K562 (cell line): ENCODE measurements around the gene EIF4E3. TPM values are rescaled to one million over a fixed set of nuclear protein-coding genes. Genes with fewer than 3 reads are reported as not detected.

ENCODE experiments used
- ATAC-seq: fragments of 200-7000 bp; cut with Tn5 transposase; 3 replicates; pipeline ENCODE4 v1.9.1; 2020; ENCODE audit warnings: moderate library complexity
- BruUV-seq: library from RNA; stranded (reverse); fragments of 400-500 nt; replicated peaks from 2 replicates; lab custom pipeline; 2021; lab: Mats Ljungman, UMichigan
- CTCF ChIA-PET: fragments of 300-600 bp; formaldehyde crosslinking; extraction: SDS; loops from one replicate; lab custom pipeline; 2021; ENCODE audit warnings: low intra/inter-chr PET ratio; lab: Yijun Ruan, JAX
- POLR2A ChIA-PET: fragments of 300-600, 350-650 bp; sonication (Branson Sonifier 250); formaldehyde crosslinking; extraction: SDS; loops from one replicate; lab custom pipeline; 2021; ENCODE audit warnings: antibody characterized with exemption, inconsistent platforms; lab: Yijun Ruan, JAX
- DNase-seq, 4 experiments: peaks; one replicate each; pipeline versions ENCODE4 v3.0.0 to v3.0.0-alpha.2; 2011 to 2018; ENCODE audit warnings: low spot score in 3 of 4, mixed read lengths in 3 of 4; ENCODE audit errors: extremely low read depth in 1 of 4
- FAIRE-seq: peaks from 2 replicates; lab custom pipeline; 2011; peaks lifted over from hg19 to GRCh38; lab: Jason Lieb, UNC
- H2AFZ ChIP-seq: 2 replicates; pipeline ENCODE4 v1.6.0; 2011; ENCODE audit warnings: low read depth, low read length, control low read depth, inconsistent platforms
- H3K27ac ChIP-seq: fragments of 200-600 bp; 3 replicates; pipeline ENCODE4 v1.8.0; 2011; ENCODE audit warnings: low read depth, mild to moderate bottlenecking, control low read depth, inconsistent platforms, low read length, moderate library complexity, mixed read lengths; ENCODE audit errors: extremely low read depth
- H3K27me3 ChIP-seq, 2 experiments: fragments of 300-600 bp in 1 of 2; 2 replicates in 1 of 2; 3 replicates in 1 of 2; pipeline versions ENCODE4 v1.6.0 to v1.8.0; 2011; ENCODE audit warnings: inconsistent platforms in 2 of 2, low read length in 2 of 2, mild to moderate bottlenecking in 1 of 2, mixed read lengths in 1 of 2, moderate library complexity in 1 of 2; ENCODE audit not compliant: control insufficient read depth in 2 of 2, insufficient read depth in 2 of 2
- H3K36me3 ChIP-seq: fragments of 300-600 bp; 3 replicates; pipeline ENCODE4 v1.8.0; 2011; ENCODE audit warnings: mild to moderate bottlenecking, low read length, inconsistent platforms; ENCODE audit not compliant: control insufficient read depth, insufficient read depth
- H3K4me1 ChIP-seq, 2 experiments: fragments of 200-600 bp in 1 of 2; replicated peaks in 1 of 2; 2 replicates in 1 of 2; 3 replicates in 1 of 2; pipeline versions ENCODE4 v1.5.1 to v1.8.0; 2011; ENCODE audit warnings: inconsistent platforms in 2 of 2, low read length in 2 of 2, mild to moderate bottlenecking in 1 of 2, mixed read lengths in 1 of 2, moderate library complexity in 1 of 2; ENCODE audit not compliant: control insufficient read depth in 2 of 2, insufficient read depth in 2 of 2
- H3K4me2 ChIP-seq: 2 replicates; pipeline ENCODE4 v1.6.1; 2011; ENCODE audit warnings: low read length, control low read depth, inconsistent platforms, mixed read lengths; ENCODE audit not compliant: insufficient read depth
- H3K4me3 ChIP-seq: fragments of 200-600 bp; sonication (generic), shearing (Covaris generic); 2 replicates; pipeline ENCODE4 v1.5.1; 2016; ENCODE audit warnings: control low read depth, inconsistent platforms
- H3K79me2 ChIP-seq: fragments of 200-600 bp; 3 replicates; pipeline ENCODE4 v1.8.0; 2011; ENCODE audit warnings: low read length, inconsistent platforms; ENCODE audit not compliant: control insufficient read depth, insufficient read depth
- H3K9ac ChIP-seq, 2 experiments: 2 replicates each; pipeline versions ENCODE4 v1.6.0 to v1.6.1; 2011; ENCODE audit warnings: low read depth in 2 of 2, low read length in 2 of 2, control low read depth in 1 of 2, inconsistent platforms in 1 of 2, mild to moderate bottlenecking in 1 of 2, mixed read lengths in 1 of 2; ENCODE audit not compliant: insufficient read depth in 1 of 2
- H3K9me1 ChIP-seq: one replicate; pipeline ENCODE4 v1.6.0; 2011; ENCODE audit warnings: inconsistent platforms, mild to moderate bottlenecking, low read length, moderate library complexity; ENCODE audit not compliant: control insufficient read depth, insufficient read depth
- H3K9me3 ChIP-seq: replicated peaks from 2 replicates; pipeline ENCODE4 v1.5.1; 2011; ENCODE audit warnings: low read depth, low read length, inconsistent platforms; ENCODE audit not compliant: control insufficient read depth, insufficient read depth
- H4K20me1 ChIP-seq: replicated peaks from 2 replicates; pipeline ENCODE4 v1.6.1; 2011; ENCODE audit warnings: low read length, inconsistent platforms, mixed read lengths; ENCODE audit not compliant: control insufficient read depth, insufficient read depth
- ATF1 ChIP-seq, 2 experiments: fragments of 450-650 bp in 1 of 2; IDR thresholded peaks; 2 replicates each; pipeline ENCODE4 v1.6.1; 2016; ENCODE audit warnings: missing compliant biosample characterization in 1 of 2, missing genetic modification characterization in 1 of 2
- FOXP1 ChIP-seq: sonication (generic); formaldehyde crosslinking; IDR thresholded peaks from 2 replicates; pipeline ENCODE4 v1.8.0; 2022; ENCODE audit warnings: mild to moderate bottlenecking, missing genetic modification reagents
- FUS ChIP-seq: fragments of 200-400 bp; formaldehyde crosslinking; optimal IDR thresholded peaks from 2 replicates; pipeline ENCODE3; 2017; ENCODE audit warnings: low read depth, low read length
- GTF2E2 ChIP-seq: fragments of 200-800 bp; sonication (Bioruptor generic); IDR thresholded peaks from 2 replicates; pipeline ENCODE4 v1.6.1; 2016; ENCODE audit warnings: missing genetic modification characterization, missing compliant biosample characterization
- GTF2F1 ChIP-seq: IDR thresholded peaks from 2 replicates; pipeline ENCODE4 v1.6.1; 2011; ENCODE audit warnings: low read depth, low read length, improper control_type of control experiment
- ILF3 ChIP-seq: fragments of 450-650 bp; IDR thresholded peaks from 2 replicates; pipeline ENCODE4 v1.6.1; 2018; ENCODE audit warnings: antibody characterized with exemption, mild to moderate bottlenecking, moderate library complexity, borderline replicate concordance
- MAFF ChIP-seq: IDR thresholded peaks from 2 replicates; pipeline ENCODE4 v1.6.1; 2012; ENCODE audit warnings: low read length, improper control_type of control experiment
- NFE2L1 ChIP-seq: fragments of 450-650 bp; IDR thresholded peaks from 2 replicates; pipeline ENCODE4 v1.6.1; 2016; ENCODE audit warnings: missing genetic modification characterization, low read depth, mild to moderate bottlenecking, missing compliant biosample characterization, moderate library complexity, borderline replicate concordance
- NFRKB ChIP-seq: fragments of 450-650 bp; IDR thresholded peaks from 2 replicates; pipeline ENCODE4 v1.6.1; 2016; ENCODE audit warnings: low read depth
- POLR2AphosphoS5 ChIP-seq: IDR thresholded peaks from 2 replicates; pipeline ENCODE4 v1.6.1; 2011; ENCODE audit warnings: mild to moderate bottlenecking, low read depth, low read length, moderate library complexity; ENCODE audit not compliant: control insufficient read depth, insufficient read depth
- POLR3A ChIP-seq: IDR thresholded peaks from 2 replicates; pipeline ENCODE4 v1.6.1; 2011; ENCODE audit warnings: borderline replicate concordance, mild to moderate bottlenecking, moderate library complexity; ENCODE audit not compliant: insufficient read length, insufficient read depth; ENCODE audit errors: extremely low read depth
- PRPF4 ChIP-seq: fragments of 200-400 bp; formaldehyde crosslinking; IDR thresholded peaks from one replicate; pipeline ENCODE4 v1.6.1; 2017; ENCODE audit warnings: low read length, low read depth, mild to moderate bottlenecking; ENCODE audit not compliant: insufficient read depth, poor library complexity, severe bottlenecking
- RNF2 ChIP-seq: sonication (generic); IDR thresholded peaks from 2 replicates; pipeline ENCODE4 v1.6.1; 2016
- SIX5 ChIP-seq, 2 experiments: IDR thresholded peaks; 2 replicates each; pipeline ENCODE4 v1.6.1; 2011; ENCODE audit warnings: low read length in 2 of 2, borderline replicate concordance in 1 of 2, low read depth in 1 of 2, mild to moderate bottlenecking in 1 of 2, moderate library complexity in 1 of 2; ENCODE audit not compliant: insufficient read depth in 1 of 2
- SP2 ChIP-seq: IDR thresholded peaks from 2 replicates; pipeline ENCODE4 v1.6.1; 2011; ENCODE audit warnings: mild to moderate bottlenecking, low read depth, low read length, moderate library complexity; ENCODE audit not compliant: poor library complexity, severe bottlenecking; ENCODE audit errors: extremely low read depth
- ZEB2 ChIP-seq: fragments of 450-650 bp; IDR thresholded peaks from 2 replicates; pipeline ENCODE4 v1.6.1; 2016
- ZNF274 ChIP-seq: IDR thresholded peaks from 2 replicates; pipeline ENCODE4 v1.6.1; 2011; ENCODE audit warnings: low read depth, mild to moderate bottlenecking, low read length, moderate library complexity, borderline replicate concordance
- ZNF445 ChIP-seq: fragments of 250-450 bp; sonication (Bioruptor Pico); IDR thresholded peaks from 2 replicates; pipeline ENCODE4 v1.4.0; 2020; ENCODE audit warnings: low read depth, mild to moderate bottlenecking, moderate library complexity
- WGBS: fragments of 100-300 bp; shearing (Covaris generic); methylation state at CpG from one replicate; pipeline ENCODE4 v1.1.6; 2016; ENCODE audit warnings: low coverage, mixed read lengths; ENCODE audit not compliant: insufficient coverage; ENCODE audit errors: missing lambda C conversion rate; 5-methylcytosine and 5-hydroxymethylcytosine counted together
- in situ Hi-C: fragments of 300-500 bp; cut with MboI; formaldehyde crosslinking; loops from 4 replicates; pipeline ENCODE4 v1.15.0; 2018; ENCODE audit warnings: inconsistent platforms, mixed read lengths
- intact Hi-C: fragments of 100-400 bp; cut with micrococcal nuclease; formaldehyde crosslinking; loops from 2 replicates; pipeline ENCODE4 v1.14.2; 2022
- polyA plus RNA-seq, 8 experiments: library from polyadenylated mRNA; depleted of rRNA in 4 of 8; stranded (reverse) in 5 of 8; unstranded in 3 of 8; fragments of >200 nt; fragmentation: Nextera tagmentation in 2 of 8; fragmentation: Illumina TruSeq in 1 of 8; extraction: Ambion mirVana in 2 of 8; extraction: Trizol in 1 of 8; gene quantifications; 2 replicates each; pipeline versions ENCODE4 v1.2.1 to v1.2.3, GENCODE V29; 2011 to 2014; ENCODE audit warnings: inconsistent platforms in 1 of 8, missing spikeins in 1 of 8
- total RNA-seq, 7 experiments: library from RNA; depleted of rRNA in 6 of 7; stranded (reverse); fragments of >200 nt in 6 of 7; fragmentation: Illumina TruSeq in 2 of 7; extraction: Trizol in 2 of 7; gene quantifications; 2 replicates each; pipeline versions ENCODE4 v1.2.1 to v1.2.3, GENCODE V29; 2011 to 2021; ENCODE audit warnings: low replicate concordance in 1 of 7

Gene EIF4E3
- total and polyA plus RNA-seq, 9 of the 15 experiments (the other 6 are each of a cell fraction or from before 2014, with no cell fraction given), result 0.18 to 2.5 (median 1.1) TPM

- no TSS peak for BruUV-seq
- no peak overlapping the region for H2AFZ ChIP-seq
- H3K4me2 ChIP-seq, result no peak overlapping the region
- no peak overlapping the region for H3K27ac ChIP-seq
- H3K27me3 ChIP-seq, result peaks cover 0 to under 1% of the 10 kb centered on the region in 2 experiments; a peak in 2 of 5 replicates
- no peak for FAIRE-seq
- no peak for ATAC-seq
- in situ Hi-C loops, result loop anchor here (25.0 kb wide), 1 partner anchor 1386 kb away; no protein-coding TSS in a partner anchor
- CTCF ChIA-PET, result no interaction called here
- TF ChIP-seq SP2 (no peak), MAFF (no peak)
- TF ChIP-seq, all 486 proteins: peak for 0
- POLR2A ChIA-PET, result interaction anchor here (0.6 to 0.9 kb wide), 2 partner anchors 9 to 603 kb away, joined by 3 to 4 read pairs; no protein-coding TSS in a partner anchor
- H3K9me3 ChIP-seq, result no peaks in the 10 kb centered on the region
- intact Hi-C loops, result no loop called here
- H3K79me2 ChIP-seq, result no peaks in the 10 kb centered on the region
- no peaks in the 10 kb centered on the region for H3K36me3 ChIP-seq
- no peaks in the 10 kb centered on the region for H4K20me1 ChIP-seq
- WGBS, result 16% methylated on average over 3 of the region's 3 CpGs
- no peak overlapping the region for H3K4me3 ChIP-seq
- no peaks in the 10 kb centered on the region; a peak in 1 of 5 replicates for H3K4me1 ChIP-seq
- DNase-seq, result no peak
- no peaks in the 10 kb centered on the region for H3K9me1 ChIP-seq
- H3K9ac ChIP-seq, result no peak overlapping the region
Measured at GRCh38 chr3:71701251-71701762, 23.9 kb downstream of the EIF4E3 start.

GRCh38 chr3:71695000-71695482 is 30.2 kb downstream of the EIF4E3 start:
- Histone ChIP-seq H3K9me3 (no peaks in the 10 kb centered on the region), H4K20me1 (no peaks in the 10 kb centered on the region), H3K4me1 (no peaks in the 10 kb centered on the region), H3K4me3 (no peak overlapping the region), H3K4me2 (no peak overlapping the region), H3K36me3 (no peaks in the 10 kb centered on the region), H2AFZ (no peak overlapping the region), H3K9me1 (no peaks in the 10 kb centered on the region), H3K9ac (no peak overlapping the region), H3K27ac (no peak overlapping the region), H3K79me2 (no peaks in the 10 kb centered on the region), H3K27me3 (peaks cover 0 to 7% of the 10 kb centered on the region in 2 experiments; a peak in 2 of 5 replicates)
- in situ Hi-C loops (no loop called here), intact Hi-C loops (no loop called here)
- ChIA-PET CTCF (no interaction called here), POLR2A (no interaction called here)
- ATAC-seq (no peak), DNase-seq (no peak), FAIRE-seq (no peak)
- no TSS peak for BruUV-seq
- WGBS, result 12% methylated on average over 7 of the region's 7 CpGs
- no peak for TF ChIP-seq NFRKB
- no peak for TF ChIP-seq RNF2
- no peak for TF ChIP-seq NFE2L1 (tag)
- no peak for TF ChIP-seq FOXP1 (CRISPR knock-in tag)
- TF ChIP-seq PRPF4, result no peak
- no peak for TF ChIP-seq ZNF274
- no peak for TF ChIP-seq ATF1 (CRISPR knock-in tag; IDR thresholded peaks at IDR 0.05)
- no peak for TF ChIP-seq ATF1 (tag; IDR thresholded peaks at IDR 0.05)
- TF ChIP-seq POLR3A, result no peak
- no peak for TF ChIP-seq GTF2F1
- no peak for TF ChIP-seq ILF3
- TF ChIP-seq ZEB2, result no peak
- no peak for TF ChIP-seq ZNF445
- no peak for TF ChIP-seq POLR2AphosphoS5
- no peak for TF ChIP-seq GTF2E2 (tag)
- no peak for TF ChIP-seq SIX5 (IDR thresholded peaks at IDR 0.05; ENCODE audit: borderline replicate concordance in 1 of 2, insufficient read depth in 1 of 2, low read depth in 1 of 2, low read length in 2 of 2)
- TF ChIP-seq FUS, result no peak
